ENCODE measurements around the gene PRIMA1. TPM values are rescaled to one million over a fixed set of nuclear protein-coding genes. Genes with fewer than 3 reads are reported as not detected.

The PRIMA1 gene
- total and polyA plus RNA-seq, 9 of the 15 experiments (the other 6 are each of a cell fraction or from before 2014, with no cell fraction given) = not detected

DNA sequence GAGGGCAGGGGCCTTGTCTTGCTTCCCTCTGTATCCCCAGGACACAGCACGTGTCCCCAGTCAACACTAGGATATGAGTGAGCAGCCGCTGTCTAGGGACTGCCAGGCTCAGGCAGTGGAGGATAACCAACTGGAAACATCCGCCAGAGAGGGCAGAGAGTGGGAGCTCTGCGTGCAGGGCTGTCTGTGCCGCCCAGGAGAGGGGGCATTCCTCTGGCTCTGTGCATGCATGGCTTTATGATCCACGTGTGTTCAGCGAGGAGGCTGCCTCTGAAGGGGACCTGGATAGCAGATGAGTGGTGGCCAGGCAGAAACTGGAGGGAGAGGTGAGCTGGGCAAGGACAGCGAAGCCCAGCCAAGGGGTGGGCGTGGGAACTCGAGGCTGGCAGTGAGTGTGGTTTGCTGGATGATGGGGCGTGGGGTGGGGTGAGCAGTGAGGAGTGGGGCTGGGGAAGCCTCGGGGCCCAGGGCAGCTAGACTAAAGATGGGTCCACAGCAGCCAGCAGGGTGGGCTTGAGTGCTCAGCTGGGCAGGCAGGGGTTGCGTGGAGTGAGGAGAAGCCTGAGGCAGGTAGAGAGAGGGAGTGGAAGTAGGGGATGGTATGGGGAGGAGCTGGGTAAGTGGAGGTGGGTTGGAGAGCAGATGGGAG, 72.9 kb downstream of the PRIMA1 start (continued):
- TF ChIP-seq ZNF146 (CRISPR knock-in tag; IDR thresholded peaks at IDR 0.05; ENCODE audit: unreplicated experiment) = no peak
- TF ChIP-seq, protein P1, sequence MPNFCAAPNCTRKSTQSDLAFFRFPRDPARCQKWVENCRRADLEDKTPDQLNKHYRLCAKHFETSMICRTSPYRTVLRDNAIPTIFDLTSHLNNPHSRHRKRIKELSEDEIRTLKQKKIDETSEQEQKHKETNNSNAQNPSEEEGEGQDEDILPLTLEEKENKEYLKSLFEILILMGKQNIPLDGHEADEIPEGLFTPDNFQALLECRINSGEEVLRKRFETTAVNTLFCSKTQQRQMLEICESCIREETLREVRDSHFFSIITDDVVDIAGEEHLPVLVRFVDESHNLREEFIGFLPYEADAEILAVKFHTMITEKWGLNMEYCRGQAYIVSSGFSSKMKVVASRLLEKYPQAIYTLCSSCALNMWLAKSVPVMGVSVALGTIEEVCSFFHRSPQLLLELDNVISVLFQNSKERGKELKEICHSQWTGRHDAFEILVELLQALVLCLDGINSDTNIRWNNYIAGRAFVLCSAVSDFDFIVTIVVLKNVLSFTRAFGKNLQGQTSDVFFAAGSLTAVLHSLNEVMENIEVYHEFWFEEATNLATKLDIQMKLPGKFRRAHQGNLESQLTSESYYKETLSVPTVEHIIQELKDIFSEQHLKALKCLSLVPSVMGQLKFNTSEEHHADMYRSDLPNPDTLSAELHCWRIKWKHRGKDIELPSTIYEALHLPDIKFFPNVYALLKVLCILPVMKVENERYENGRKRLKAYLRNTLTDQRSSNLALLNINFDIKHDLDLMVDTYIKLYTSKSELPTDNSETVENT (CRISPR knock-in tag; IDR thresholded peaks at IDR 0.05) = no peak
- no peak for TF ChIP-seq NFYB (IDR thresholded peaks at IDR 0.05; ENCODE audit: extremely low read depth, insufficient read length)
- TF ChIP-seq PHF21A (IDR thresholded peaks at IDR 0.05; ENCODE audit: borderline replicate concordance, low read depth) = no peak
- no peak for TF ChIP-seq ZNF133 (CRISPR knock-in tag; IDR thresholded peaks at IDR 0.05)

DNA sequence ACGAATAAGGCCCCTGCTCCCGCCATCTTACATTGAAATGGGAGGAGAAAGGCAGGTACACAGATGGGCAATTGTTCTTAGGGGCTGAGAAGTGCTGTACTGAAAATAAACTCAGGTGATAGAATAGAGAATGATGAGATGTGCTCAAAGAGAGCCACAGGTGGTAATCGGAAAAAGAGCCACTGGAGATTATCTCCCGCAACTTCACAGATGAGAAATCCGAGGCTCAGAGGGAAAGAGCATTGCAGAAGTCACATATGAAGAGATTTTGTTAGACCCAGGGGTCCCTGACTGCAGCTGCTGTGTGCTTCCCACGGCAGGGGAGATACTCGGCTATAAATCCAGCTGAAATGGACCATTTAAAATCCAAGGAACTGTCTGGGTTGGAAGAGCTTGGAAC, 73.7 kb downstream of the PRIMA1 start:
- in situ Hi-C loops (cut with MboI) (no loop called here), intact Hi-C loops (cut with micrococcal nuclease) (no loop called here)
- Histone ChIP-seq H3K27me3 (ENCODE audit: control insufficient read depth in 2 of 2, insufficient read depth in 2 of 2, low read length in 2 of 2) (peaks cover 0 to 5% of the 10 kb centered on the region in 2 experiments; a peak in 3 of 5 replicates), H3K9ac (ENCODE audit: insufficient read depth in 1 of 2, low read depth in 2 of 2, low read length in 2 of 2) (no peak overlapping the region), H3K4me1 (replicated peaks in 1 of 2; ENCODE audit: control insufficient read depth in 2 of 2, insufficient read depth in 2 of 2, low read length in 2 of 2) (no peaks in the 10 kb centered on the region), H3K36me3 (ENCODE audit: control insufficient read depth, insufficient read depth, low read length) (no peaks in the 10 kb centered on the region), H3K9me3 (replicated peaks; ENCODE audit: control insufficient read depth, insufficient read depth, low read depth, low read length) (no peaks in the 10 kb centered on the region), H3K79me2 (ENCODE audit: control insufficient read depth, insufficient read depth, low read length) (no peaks in the 10 kb centered on the region), H4K20me1 (replicated peaks; ENCODE audit: control insufficient read depth, insufficient read depth, low read length) (no peaks in the 10 kb centered on the region), H3K27ac (ENCODE audit: extremely low read depth, low read depth, low read length) (no peak overlapping the region), H3K4me3 (no peak overlapping the region), H3K9me1 (ENCODE audit: control insufficient read depth, insufficient read depth, low read length) (no peaks in the 10 kb centered on the region), H2AFZ (ENCODE audit: low read depth, low read length) (no peak overlapping the region), H3K4me2 (ENCODE audit: insufficient read depth, low read length) (no peak overlapping the region)
- CTCF ChIA-PET (ENCODE audit: low intra/inter-chr PET ratio) = no interaction called here
- DNase-seq (ENCODE audit: extremely low read depth in 1 of 4, low spot score in 3 of 4) = no peak
- no peak for FAIRE-seq
- ATAC-seq = no peak
- 0% methylated on average over 6 of the region's 7 CpGs for WGBS (ENCODE audit: insufficient coverage, low coverage, missing lambda C conversion rate)
- POLR2A ChIA-PET = no interaction called here
- no TSS peak for BruUV-seq (replicated peaks)
- TF ChIP-seq PHB (CRISPR knock-in tag; IDR thresholded peaks at IDR 0.05) (no peak), HEY1 (CRISPR knock-in tag; IDR thresholded peaks at IDR 0.05; ENCODE audit: borderline replicate concordance) (no peak), ZFX (CRISPR knock-in tag; IDR thresholded peaks at IDR 0.05) (no peak), MTA3 (IDR thresholded peaks at IDR 0.05; ENCODE audit: borderline replicate concordance) (no peak), ZNF232 (CRISPR knock-in tag; IDR thresholded peaks at IDR 0.05) (no peak), CBFB (CRISPR knock-in tag; IDR thresholded peaks at IDR 0.05) (no peak), CCNT2 (IDR thresholded peaks at IDR 0.05; ENCODE audit: borderline replicate concordance, extremely low read depth, insufficient read length, low read depth, low read length) (no peak)
- TF ChIP-seq, protein P2, sequence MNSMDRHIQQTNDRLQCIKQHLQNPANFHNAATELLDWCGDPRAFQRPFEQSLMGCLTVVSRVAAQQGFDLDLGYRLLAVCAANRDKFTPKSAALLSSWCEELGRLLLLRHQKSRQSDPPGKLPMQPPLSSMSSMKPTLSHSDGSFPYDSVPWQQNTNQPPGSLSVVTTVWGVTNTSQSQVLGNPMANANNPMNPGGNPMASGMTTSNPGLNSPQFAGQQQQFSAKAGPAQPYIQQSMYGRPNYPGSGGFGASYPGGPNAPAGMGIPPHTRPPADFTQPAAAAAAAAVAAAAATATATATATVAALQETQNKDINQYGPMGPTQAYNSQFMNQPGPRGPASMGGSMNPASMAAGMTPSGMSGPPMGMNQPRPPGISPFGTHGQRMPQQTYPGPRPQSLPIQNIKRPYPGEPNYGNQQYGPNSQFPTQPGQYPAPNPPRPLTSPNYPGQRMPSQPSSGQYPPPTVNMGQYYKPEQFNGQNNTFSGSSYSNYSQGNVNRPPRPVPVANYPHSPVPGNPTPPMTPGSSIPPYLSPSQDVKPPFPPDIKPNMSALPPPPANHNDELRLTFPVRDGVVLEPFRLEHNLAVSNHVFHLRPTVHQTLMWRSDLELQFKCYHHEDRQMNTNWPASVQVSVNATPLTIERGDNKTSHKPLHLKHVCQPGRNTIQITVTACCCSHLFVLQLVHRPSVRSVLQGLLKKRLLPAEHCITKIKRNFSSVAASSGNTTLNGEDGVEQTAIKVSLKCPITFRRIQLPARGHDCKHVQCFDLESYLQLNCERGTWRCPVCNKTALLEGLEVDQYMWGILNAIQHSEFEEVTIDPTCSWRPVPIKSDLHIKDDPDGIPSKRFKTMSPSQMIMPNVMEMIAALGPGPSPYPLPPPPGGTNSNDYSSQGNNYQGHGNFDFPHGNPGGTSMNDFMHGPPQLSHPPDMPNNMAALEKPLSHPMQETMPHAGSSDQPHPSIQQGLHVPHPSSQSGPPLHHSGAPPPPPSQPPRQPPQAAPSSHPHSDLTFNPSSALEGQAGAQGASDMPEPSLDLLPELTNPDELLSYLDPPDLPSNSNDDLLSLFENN (IDR thresholded peaks at IDR 0.05; ENCODE audit: low read depth in 2 of 2, low read length in 2 of 2) = no peak
- TF ChIP-seq, protein P3, sequence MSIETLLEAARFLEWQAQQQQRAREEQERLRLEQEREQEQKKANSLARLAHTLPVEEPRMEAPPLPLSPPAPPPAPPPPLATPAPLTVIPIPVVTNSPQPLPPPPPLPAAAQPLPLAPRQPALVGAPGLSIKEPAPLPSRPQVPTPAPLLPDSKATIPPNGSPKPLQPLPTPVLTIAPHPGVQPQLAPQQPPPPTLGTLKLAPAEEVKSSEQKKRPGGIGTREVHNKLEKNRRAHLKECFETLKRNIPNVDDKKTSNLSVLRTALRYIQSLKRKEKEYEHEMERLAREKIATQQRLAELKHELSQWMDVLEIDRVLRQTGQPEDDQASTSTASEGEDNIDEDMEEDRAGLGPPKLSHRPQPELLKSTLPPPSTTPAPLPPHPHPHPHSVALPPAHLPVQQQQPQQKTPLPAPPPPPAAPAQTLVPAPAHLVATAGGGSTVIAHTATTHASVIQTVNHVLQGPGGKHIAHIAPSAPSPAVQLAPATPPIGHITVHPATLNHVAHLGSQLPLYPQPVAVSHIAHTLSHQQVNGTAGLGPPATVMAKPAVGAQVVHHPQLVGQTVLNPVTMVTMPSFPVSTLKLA (conservative IDR thresholded peaks at IDR 0.05) = no peak
